ENCODE results near the gene DHX58.

Gene DHX58

DNA sequence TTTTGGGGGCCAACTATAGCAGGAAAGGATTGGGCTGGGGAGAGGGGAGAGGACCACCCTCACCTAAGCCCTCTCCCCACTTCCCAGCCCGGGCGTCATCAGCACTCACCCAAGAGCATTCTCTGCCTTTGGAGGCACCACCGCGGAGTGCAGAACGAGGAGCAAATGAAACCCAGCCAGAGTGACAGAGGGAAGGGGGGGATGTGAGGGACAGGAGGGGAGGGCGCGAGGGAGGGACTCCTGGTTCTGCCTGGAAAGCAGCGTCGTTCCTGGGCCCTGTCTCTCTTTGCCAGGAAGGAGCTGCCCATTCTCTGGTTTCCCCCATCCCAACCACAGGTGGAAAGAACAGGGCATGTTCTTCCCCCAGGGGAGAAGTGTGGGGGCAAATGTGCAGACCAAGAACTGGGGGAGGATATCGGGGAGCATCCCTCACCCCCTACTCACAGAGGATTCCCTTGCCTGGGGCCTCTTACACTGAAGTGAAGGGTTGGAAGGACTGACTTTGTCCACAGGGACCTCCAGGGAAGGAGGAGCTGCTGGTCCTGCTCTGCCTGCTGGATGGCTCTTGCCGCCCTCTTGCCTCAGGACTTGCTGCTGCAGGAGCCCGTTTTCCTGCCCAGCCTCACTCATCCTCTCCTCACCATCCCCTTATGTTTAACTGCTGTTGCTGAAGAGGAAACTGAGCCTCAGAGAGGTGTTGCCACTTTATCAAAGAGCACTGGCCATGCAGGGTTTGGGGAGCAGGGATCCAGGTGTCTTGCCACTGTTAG, 58.6 kb downstream of the DHX58 start:
- no peak for DNase-seq (ENCODE audit: low spot score)

DNA sequence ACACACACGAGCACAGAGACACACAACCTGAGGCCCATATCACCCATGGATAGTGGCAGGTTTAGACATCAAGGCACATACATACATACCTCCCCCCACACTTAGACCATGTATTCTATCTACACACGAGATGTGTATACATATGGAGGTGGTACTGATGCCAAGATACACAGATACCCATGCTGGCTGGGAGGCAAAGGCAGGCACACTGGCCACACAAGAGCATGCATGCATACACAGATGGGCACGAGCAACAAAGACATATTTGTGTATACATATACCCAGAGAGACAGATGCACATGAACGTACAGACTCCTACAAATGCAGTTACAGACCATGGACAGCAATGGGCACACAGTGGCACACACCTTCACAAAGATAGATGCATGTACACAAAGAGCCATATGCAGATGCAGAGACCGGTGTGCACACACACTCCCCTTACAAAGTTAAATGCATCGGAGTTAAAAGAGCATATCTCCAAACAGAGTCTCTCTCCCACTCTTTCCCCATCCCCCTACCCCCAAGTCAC, 60.1 kb downstream of the DHX58 start:
- DNase-seq (ENCODE audit: low spot score): no peak

DNA sequence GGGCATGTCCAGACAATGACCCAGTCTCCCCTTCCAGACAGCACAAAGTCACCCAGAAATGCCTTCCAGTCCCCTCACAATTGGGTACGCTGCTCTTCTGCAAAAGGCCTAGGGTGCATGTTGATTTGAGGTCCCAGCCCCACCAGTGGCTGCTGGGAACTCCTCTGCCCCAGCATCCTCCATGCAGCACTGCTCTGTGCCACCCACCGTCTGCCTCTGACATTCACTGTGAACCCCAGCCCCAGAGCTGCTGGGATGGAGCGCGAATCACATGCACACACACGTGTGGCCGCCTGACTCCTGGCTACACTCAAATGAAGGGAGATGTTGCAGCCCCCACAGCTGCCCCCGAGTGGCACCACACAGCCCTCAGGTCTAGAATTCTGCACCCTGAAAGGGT, 60.9 kb downstream of the DHX58 start:
- DNase-seq (ENCODE audit: low spot score): no peak
